Measurements from ENCODE around the gene GCNT4.

Gene GCNT4

GRCh38 chr5:75055727-75056144 is 3.4 kb upstream of the GCNT4 start:
- no peak for TF ChIP-seq CTCF (IDR thresholded peaks at IDR 0.05)

GRCh38 chr5:75054134-75054930 is 2.0 kb upstream of the GCNT4 start:
- TF ChIP-seq CTCF (IDR thresholded peaks at IDR 0.05) = no peak

- TF ChIP-seq CTCF (IDR thresholded peaks at IDR 0.05) = peak; percentile 41
These were observed 1.2 kb upstream of the GCNT4 start for GRCh38 chr5:75053304-75054133.

- TF ChIP-seq CTCF (IDR thresholded peaks at IDR 0.05) = no peak
These were observed 621 bp upstream of the GCNT4 start for GRCh38 chr5:75053054-75053303.

GRCh38 chr5:75051217-75051751 is 1.1 kb downstream of the GCNT4 start:
- TF ChIP-seq CTCF (IDR thresholded peaks at IDR 0.05) = no peak

GRCh38 chr5:75050415-75050814 is 1.9 kb downstream of the GCNT4 start:
- TF ChIP-seq CTCF (IDR thresholded peaks at IDR 0.05) = no peak

- peak; percentile 83 for TF ChIP-seq CTCF (IDR thresholded peaks at IDR 0.05)
These were observed 2.7 kb downstream of the GCNT4 start for GRCh38 chr5:75049456-75050351.
